A549 (cell line): Measurements from ENCODE around the gene ELL2. TPM values are rescaled to one million over a fixed set of nuclear protein-coding genes. Genes with fewer than 3 reads are reported as not detected.

Experiments used
- ATAC-seq, 2 experiments: fragments of 200-7000 bp in 1 of 2; fragments of >200 bp in 1 of 2; cut with Nextera tagmentation in 1 of 2; cut with Tn5 transposase in 1 of 2; 3 replicates each; pipeline versions ENCODE4 v1.8.0 to v1.9.1; 2018 to 2020; ENCODE audit warnings: mild to moderate bottlenecking in 1 of 2, moderate library complexity in 1 of 2
- CTCF ChIA-PET: fragments of 300-600 bp; sonication (Branson Sonifier 250); formaldehyde crosslinking; extraction: SDS; loops from one replicate; lab custom pipeline; 2021; ENCODE audit warnings: antibody characterized with exemption, inconsistent platforms; lab: Yijun Ruan, JAX
- POLR2A ChIA-PET: fragments of 350-600 bp; formaldehyde crosslinking; extraction: SDS; loops from one replicate; lab custom pipeline; 2021; ENCODE audit warnings: antibody characterized with exemption, inconsistent platforms; lab: Yijun Ruan, JAX
- DNase-seq, 2 experiments: peaks; one replicate each; pipeline versions ENCODE4 v3.0.0 to v3.0.0-alpha.2; 2011 to 2016; ENCODE audit warnings: low read depth in 1 of 2, low spot score in 1 of 2
- FAIRE-seq: peaks from 2 replicates; lab custom pipeline; 2011; peaks lifted over from hg19 to GRCh38; lab: Jason Lieb, UNC
- H3K27ac ChIP-seq, 2 experiments: fragments of >200 bp; sonication (Bioruptor Twin); formaldehyde crosslinking; 3 replicates each; pipeline ENCODE4 v1.5.1; 2016 to 2017
- H3K4me1 ChIP-seq: fragments of >200 bp; sonication (Bioruptor Twin); formaldehyde crosslinking; 3 replicates; pipeline ENCODE4 v1.6.1; 2016
- H3K4me2 ChIP-seq: fragments of >200 bp; sonication (Bioruptor Twin); formaldehyde crosslinking; 3 replicates; pipeline ENCODE4 v1.6.1; 2016
- H3K4me3 ChIP-seq: fragments of >200 bp; sonication (Bioruptor Twin); formaldehyde crosslinking; 3 replicates; pipeline ENCODE4 v1.5.1; 2016
- H3K9me3 ChIP-seq: fragments of >200 bp; sonication (Bioruptor Twin); formaldehyde crosslinking; 3 replicates; pipeline ENCODE4 v1.6.1; 2016
- CBX2 ChIP-seq: fragments of 200-600 bp; sonication (generic); IDR thresholded peaks from 2 replicates; pipeline ENCODE4 v1.6.1; 2016; ENCODE audit warnings: low read depth, mild to moderate bottlenecking, borderline replicate concordance
- CBX8 ChIP-seq: fragments of 200-600 bp; sonication (generic); IDR thresholded peaks from 2 replicates; pipeline ENCODE4 v1.6.1; 2016
- CHD2 ChIP-seq: fragments of 150-350 bp; IDR thresholded peaks from 2 replicates; pipeline ENCODE4 v1.6.1; 2014; ENCODE audit warnings: low read length; ENCODE audit not compliant: partially characterized antibody
- CHD4 ChIP-seq: fragments of 200-600 bp; sonication (generic); IDR thresholded peaks from 2 replicates; pipeline ENCODE4 v1.6.1; 2016; ENCODE audit warnings: antibody characterized with exemption, mild to moderate bottlenecking, borderline replicate concordance
- CTCF ChIP-seq: fragments of >200 bp; sonication (Bioruptor Twin); formaldehyde crosslinking; IDR thresholded peaks from 3 replicates; pipeline ENCODE4 v1.5.1; 2016
- ESRRA ChIP-seq: fragments of 150-350 bp; IDR thresholded peaks from 2 replicates; pipeline ENCODE4 v1.6.1; 2014; ENCODE audit warnings: mild to moderate bottlenecking, low read length, borderline replicate concordance
- FOSL2 ChIP-seq, 2 experiments: fragments of 450-650 bp in 1 of 2; fragments of >200 bp in 1 of 2; sonication (Bioruptor Twin) in 1 of 2; formaldehyde crosslinking; IDR thresholded peaks; 2 replicates each; pipeline versions ENCODE4 v1.5.0 to v1.6.1; 2016 to 2020; ENCODE audit warnings: mild to moderate bottlenecking in 1 of 2, moderate library complexity in 1 of 2
- FOXS1 ChIP-seq: fragments of 250-450 bp; sonication (Bioruptor Pico); IDR thresholded peaks from 2 replicates; pipeline ENCODE4 v1.5.0; 2020; ENCODE audit warnings: mild to moderate bottlenecking, moderate library complexity
- HOXA7 ChIP-seq: fragments of 250-450 bp; sonication (Bioruptor Pico); IDR thresholded peaks from 2 replicates; pipeline ENCODE4 v1.5.0; 2020; ENCODE audit warnings: mild to moderate bottlenecking, moderate library complexity
- HOXB5 ChIP-seq: fragments of 250-450 bp; sonication (Bioruptor Pico); IDR thresholded peaks from 2 replicates; pipeline ENCODE4 v1.5.0; 2020; ENCODE audit warnings: mild to moderate bottlenecking, moderate library complexity
- JUN ChIP-seq, 2 experiments: fragments of >200 bp; sonication (Bioruptor Twin); formaldehyde crosslinking; IDR thresholded peaks; 2 replicates in 1 of 2; 3 replicates in 1 of 2; pipeline ENCODE4 v1.6.1; 2016 to 2017
- JUNB ChIP-seq: fragments of >200 bp; sonication (Bioruptor Twin); formaldehyde crosslinking; IDR thresholded peaks from 2 replicates; pipeline ENCODE4 v1.6.1; 2016
- MAX ChIP-seq: IDR thresholded peaks from 2 replicates; pipeline ENCODE4 v1.6.1; 2012
- MAZ ChIP-seq: fragments of 150-350 bp; IDR thresholded peaks from 2 replicates; pipeline ENCODE4 v1.6.1; 2014; ENCODE audit warnings: antibody characterized with exemption, low read depth, low read length, borderline replicate concordance
- PBX3 ChIP-seq: IDR thresholded peaks from 2 replicates; pipeline ENCODE4 v1.6.1; 2012
- PHF8 ChIP-seq: fragments of 200-600 bp; sonication (generic); IDR thresholded peaks from 2 replicates; pipeline ENCODE4 v1.6.1; 2016; ENCODE audit warnings: low read depth, mild to moderate bottlenecking, antibody characterized with exemption, moderate library complexity, borderline replicate concordance
- RAD21 ChIP-seq, 2 experiments: fragments of >200 bp in 1 of 2; sonication (Bioruptor Twin) in 1 of 2; formaldehyde crosslinking in 1 of 2; IDR thresholded peaks in 1 of 2; conservative IDR thresholded peaks in 1 of 2; 2 replicates in 1 of 2; 3 replicates in 1 of 2; pipeline ENCODE4 v1.6.1; 2012 to 2018; ENCODE audit warnings: inconsistent platforms in 1 of 2
- RCOR1 ChIP-seq: fragments of 150-350 bp; IDR thresholded peaks from 2 replicates; pipeline ENCODE4 v1.6.1; 2014; ENCODE audit warnings: antibody characterized with exemption, low read length, low read depth
- RFX5 ChIP-seq: fragments of 450-650 bp; IDR thresholded peaks from 2 replicates; pipeline ENCODE4 v1.7.1; 2014; ENCODE audit warnings: antibody characterized with exemption, mild to moderate bottlenecking, moderate library complexity
- RNF2 ChIP-seq: fragments of 200-600 bp; sonication (generic); IDR thresholded peaks from 2 replicates; pipeline ENCODE4 v1.6.1; 2016; ENCODE audit warnings: low read depth, mild to moderate bottlenecking, antibody characterized with exemption, moderate library complexity, borderline replicate concordance
- SMC3 ChIP-seq: fragments of >200 bp; sonication (Bioruptor Twin); formaldehyde crosslinking; IDR thresholded peaks from 3 replicates; pipeline ENCODE4 v1.6.1; 2018; ENCODE audit warnings: inconsistent platforms
- TP53 ChIP-seq: fragments of 250-450 bp; sonication (Bioruptor Pico); IDR thresholded peaks from 2 replicates; pipeline ENCODE4 v1.5.0; 2021; ENCODE audit warnings: mild to moderate bottlenecking, moderate library complexity
- ZSCAN20 ChIP-seq: fragments of 250-450 bp; sonication (Bioruptor Pico); IDR thresholded peaks from 2 replicates; pipeline ENCODE4 v1.8.0; 2022; ENCODE audit warnings: mild to moderate bottlenecking, moderate library complexity
- WGBS: methylation state at CpG from one replicate; pipeline ENCODE4 v1.1.6; 2017; ENCODE audit errors: missing lambda C conversion rate; 5-methylcytosine and 5-hydroxymethylcytosine counted together
- polyA plus RNA-seq, 4 experiments: library from polyadenylated mRNA; depleted of rRNA in 3 of 4; stranded (reverse); fragments of >200 nt; fragmentation: RNase III in 1 of 4; extraction: RNeasy Plus Mini Kit Qiagen cat#74134 plus additional on column Dnase treatment in 1 of 4; gene quantifications; 2 replicates in 3 of 4; 3 replicates in 1 of 4; pipeline ENCODE4 v1.2.3, GENCODE V29; 2011 to 2017
- TF ChIP-seq, protein P1 (sequence below): fragments of 250-450 bp; sonication (Bioruptor Pico); IDR thresholded peaks from 2 replicates; pipeline ENCODE4 v1.5.0; 2021; ENCODE audit warnings: mild to moderate bottlenecking, moderate library complexity, borderline replicate concordance
- TF ChIP-seq, protein P2 (sequence below): fragments of 150-350 bp; IDR thresholded peaks from 2 replicates; pipeline ENCODE4 v1.6.1; 2014; ENCODE audit warnings: low read depth, mild to moderate bottlenecking, low read length

Gene ELL2
- polyA plus RNA-seq, 2 of the 4 experiments (the other 2 are of a cell fraction): 11.8 to 24.2 TPM

GRCh38 chr5:95962475-95962773 lies 773 bp upstream of the ELL2 start:
- POLR2A ChIA-PET: interaction anchor here (0.7 to 1.9 kb wide), 4 partner anchors 9 to 131 kb away, joined by 3 to 8 read pairs (median 4); no protein-coding TSS in a partner anchor
- H3K4me1 ChIP-seq: peaks cover 46% of the 10 kb centered on the region
- FAIRE-seq: no peak
- TF ChIP-seq, protein P1, sequence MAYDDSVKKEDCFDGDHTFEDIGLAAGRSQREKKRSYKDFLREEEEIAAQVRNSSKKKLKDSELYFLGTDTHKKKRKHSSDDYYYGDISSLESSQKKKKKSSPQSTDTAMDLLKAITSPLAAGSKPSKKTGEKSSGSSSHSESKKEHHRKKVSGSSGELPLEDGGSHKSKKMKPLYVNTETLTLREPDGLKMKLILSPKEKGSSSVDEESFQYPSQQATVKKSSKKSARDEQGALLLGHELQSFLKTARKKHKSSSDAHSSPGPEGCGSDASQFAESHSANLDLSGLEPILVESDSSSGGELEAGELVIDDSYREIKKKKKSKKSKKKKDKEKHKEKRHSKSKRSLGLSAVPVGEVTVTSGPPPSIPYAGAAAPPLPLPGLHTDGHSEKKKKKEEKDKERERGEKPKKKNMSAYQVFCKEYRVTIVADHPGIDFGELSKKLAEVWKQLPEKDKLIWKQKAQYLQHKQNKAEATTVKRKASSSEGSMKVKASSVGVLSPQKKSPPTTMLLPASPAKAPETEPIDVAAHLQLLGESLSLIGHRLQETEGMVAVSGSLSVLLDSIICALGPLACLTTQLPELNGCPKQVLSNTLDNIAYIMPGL (CRISPR knock-in tag): no peak
- TF ChIP-seq HOXA7: no peak
- TF ChIP-seq MAZ: no peak
- no peak for TF ChIP-seq CBX2
- no peak for TF ChIP-seq HOXB5
- no peak for TF ChIP-seq CHD2
- TF ChIP-seq, protein P2, sequence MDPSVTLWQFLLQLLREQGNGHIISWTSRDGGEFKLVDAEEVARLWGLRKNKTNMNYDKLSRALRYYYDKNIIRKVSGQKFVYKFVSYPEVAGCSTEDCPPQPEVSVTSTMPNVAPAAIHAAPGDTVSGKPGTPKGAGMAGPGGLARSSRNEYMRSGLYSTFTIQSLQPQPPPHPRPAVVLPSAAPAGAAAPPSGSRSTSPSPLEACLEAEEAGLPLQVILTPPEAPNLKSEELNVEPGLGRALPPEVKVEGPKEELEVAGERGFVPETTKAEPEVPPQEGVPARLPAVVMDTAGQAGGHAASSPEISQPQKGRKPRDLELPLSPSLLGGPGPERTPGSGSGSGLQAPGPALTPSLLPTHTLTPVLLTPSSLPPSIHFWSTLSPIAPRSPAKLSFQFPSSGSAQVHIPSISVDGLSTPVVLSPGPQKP: no peak
- TF ChIP-seq TP53 (CRISPR knock-in tag): no peak
- no peak for TF ChIP-seq MAX
- TF ChIP-seq RNF2: no peak
- TF ChIP-seq CHD4: no peak
- TF ChIP-seq RFX5: no peak
- TF ChIP-seq PBX3: no peak
- no peak for TF ChIP-seq RAD21 (conservative IDR thresholded peaks at IDR 0.05 in 1 of 2, IDR thresholded peaks at IDR 0.05 in 1 of 2)
- no peak for TF ChIP-seq SMC3
- TF ChIP-seq ESRRA: no peak
- no peak for TF ChIP-seq RCOR1
- TF ChIP-seq CBX8: no peak
- no peak for TF ChIP-seq JUN (IDR thresholded peaks at IDR 0.05)
- TF ChIP-seq ZSCAN20 (CRISPR knock-in tag): no peak
- TF ChIP-seq, all 56 proteins: peak for 0
- no peak for DNase-seq
- Histone ChIP-seq H3K4me3 (peak overlapping the region; percentile 67), H3K27ac (peak overlapping the region; percentile 71 to 95), H3K4me2 (peak overlapping the region; percentile 67), H3K9me3 (no peaks in the 10 kb centered on the region)
- no peak for ATAC-seq
- WGBS: 54% methylated on average over 8 of the region's 8 CpGs
- CTCF ChIA-PET: interaction anchor here (0.9 to 8.3 kb wide), 9 partner anchors 40 to 375 kb away, joined by 3 to 76 read pairs (median 4); no protein-coding TSS in a partner anchor

DNA sequence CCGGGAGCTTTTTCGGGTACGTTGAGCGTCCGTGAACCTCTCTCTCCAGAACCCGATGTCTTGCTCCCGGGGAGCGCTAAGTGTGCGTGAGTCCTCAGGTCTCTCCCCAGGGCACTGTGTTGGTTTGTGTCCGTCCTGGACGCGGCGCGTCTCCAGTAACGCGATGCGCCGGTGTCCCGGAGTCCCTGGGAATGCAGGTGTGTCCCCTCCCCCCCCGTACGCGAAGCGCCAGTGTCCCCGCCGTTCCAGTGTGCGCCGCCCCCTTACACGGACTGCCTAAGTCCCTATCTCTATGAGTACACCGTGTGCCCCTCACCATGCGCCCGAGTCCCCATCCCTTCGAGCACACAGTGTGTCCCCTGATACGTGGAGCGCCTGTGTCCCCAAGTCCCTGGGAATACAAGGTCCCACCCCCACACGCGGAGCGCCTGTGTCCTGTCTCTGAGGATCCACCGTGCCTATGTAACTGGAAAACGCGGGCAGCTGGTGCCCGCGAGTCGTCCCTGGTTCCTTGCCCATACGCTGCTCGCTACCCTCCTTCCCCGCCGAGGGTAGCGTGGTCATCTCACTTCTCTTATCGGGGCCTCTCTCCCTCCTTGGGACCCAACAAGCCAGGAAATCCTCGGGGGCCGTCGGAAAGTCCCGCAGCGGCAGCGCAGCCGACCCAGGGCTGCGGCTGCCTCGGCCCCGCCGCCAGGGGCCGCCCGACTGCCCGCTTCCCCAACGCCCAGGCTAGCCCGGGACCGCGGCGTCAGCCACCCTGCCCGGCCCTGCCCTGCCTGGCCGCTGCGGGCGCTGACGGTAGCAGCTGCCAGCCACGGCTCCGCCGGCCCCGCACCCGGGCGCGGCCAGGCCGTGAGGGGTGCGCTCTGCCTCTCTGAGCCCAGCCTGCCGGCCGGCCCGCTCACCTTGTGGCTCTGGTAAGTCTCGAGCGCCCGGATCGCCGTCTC lies 709 bp downstream of the ELL2 start:
- 1% methylated on average over 21 of the region's 90 CpGs for WGBS
- DNase-seq (peak; percentile 66 to 80), ATAC-seq (peak; percentile 75 to 82)

More for the DNA sequence above, 709 bp downstream of the ELL2 start:
- ChIA-PET POLR2A (interaction anchor here (0.6 to 1.9 kb wide), 8 partner anchors 29 to 374 kb away, joined by 3 to 8 read pairs (median 3); no protein-coding TSS in a partner anchor), CTCF (interaction anchor here (0.6 to 8.3 kb wide), 40 partner anchors 8 to 377 kb away, joined by 3 to 76 read pairs (median 4); no protein-coding TSS in a partner anchor)
- Histone ChIP-seq H3K4me1 (peaks cover 54% of the 10 kb centered on the region), H3K4me3 (peak overlapping the region; percentile 67), H3K9me3 (no peaks in the 10 kb centered on the region), H3K27ac (peak overlapping the region; percentile 89 to 95), H3K4me2 (peak overlapping the region; percentile 93)
- no peak for FAIRE-seq
- TF ChIP-seq PHF8 (peak; percentile 78; the same call in 1 of the 2 replicates), CBX2 (no peak), CTCF (peak; percentile 86), FOSL2 (IDR thresholded peaks at IDR 0.05) (no peak), FOSL2 (CRISPR knock-in tag; IDR thresholded peaks at IDR 0.05) (0 out of 2 replicates have a peak, but pooled peaks have one; percentile 11), FOXS1 (CRISPR knock-in tag) (no peak), RFX5 (0 out of 2 replicates have a peak, but pooled peaks have one; percentile 9), MAZ (0 out of 2 replicates have a peak, but pooled peaks have one; percentile 19), RAD21 (conservative IDR thresholded peaks at IDR 0.05 in 1 of 2, IDR thresholded peaks at IDR 0.05 in 1 of 2) (peak; percentile 54 to 82; a peak in 4 of 5 replicates), MAX (peak; percentile 46; the same call in 1 of the 2 replicates), JUNB (no peak), SMC3 (peak; percentile 94), RNF2 (peak; percentile 56; the same call in 1 of the 2 replicates)
